Measurements from ENCODE around the gene CFAP99. TPM values are rescaled to one million over a fixed set of nuclear protein-coding genes. Genes with fewer than 3 reads are reported as not detected.

Gene CFAP99
- total and polyA plus RNA-seq, 9 of the 15 experiments (the other 6 are each of a cell fraction or from before 2014, with no cell fraction given) = 0.07 to 0.18 (median 0.09) TPM; not detected in 6

DNA sequence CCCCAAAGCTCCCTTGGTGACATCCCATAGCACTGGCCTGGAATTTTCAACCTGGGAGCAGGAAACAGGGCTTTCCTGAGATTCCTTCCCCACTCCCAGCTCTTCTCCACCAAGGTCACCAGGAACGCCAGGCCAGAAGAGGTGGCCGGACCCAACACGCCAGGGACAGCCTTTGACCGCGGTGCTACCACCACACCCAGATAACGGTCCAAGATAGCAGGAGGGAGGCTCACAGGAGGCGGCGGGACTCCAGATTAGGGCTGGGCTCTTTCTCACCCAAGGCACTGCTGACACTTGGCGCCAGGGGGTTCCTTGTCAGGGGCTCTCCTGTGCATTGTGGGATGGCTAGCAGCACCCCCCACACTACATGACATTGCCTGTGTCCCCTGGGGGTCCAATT, 23.2 kb upstream of the CFAP99 start (continued):
- TF ChIP-seq, protein P1, sequence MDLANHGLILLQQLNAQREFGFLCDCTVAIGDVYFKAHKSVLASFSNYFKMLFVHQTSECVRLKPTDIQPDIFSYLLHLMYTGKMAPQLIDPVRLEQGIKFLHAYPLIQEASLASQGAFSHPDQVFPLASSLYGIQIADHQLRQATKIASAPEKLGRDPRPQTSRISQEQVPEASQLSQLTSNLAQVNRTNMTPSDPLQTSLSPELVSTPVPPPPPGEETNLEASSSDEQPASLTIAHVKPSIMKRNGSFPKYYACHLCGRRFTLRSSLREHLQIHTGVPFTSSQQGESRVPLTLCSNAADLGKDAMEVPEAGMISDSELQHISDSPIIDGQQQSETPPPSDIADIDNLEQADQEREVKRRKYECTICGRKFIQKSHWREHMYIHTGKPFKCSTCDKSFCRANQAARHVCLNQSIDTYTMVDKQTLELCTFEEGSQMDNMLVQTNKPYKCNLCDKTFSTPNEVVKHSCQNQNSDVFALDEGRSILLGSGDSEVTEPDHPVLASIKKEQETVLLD (IDR thresholded peaks at IDR 0.05) = peak; percentile 60; the same call in 1 of the 2 replicates
- peak; percentile 61 for TF ChIP-seq ZNF766 (CRISPR knock-in tag; conservative IDR thresholded peaks at IDR 0.05)
- peak; percentile 70 for TF ChIP-seq L3MBTL2 (IDR thresholded peaks at IDR 0.05)
- peak; percentile 38; the same call in 1 of the 2 replicates for TF ChIP-seq BHLHE40 (IDR thresholded peaks at IDR 0.05; ENCODE audit: low read length)
- TF ChIP-seq HIVEP1 (CRISPR knock-in tag; IDR thresholded peaks at IDR 0.05) = 0 out of 2 replicates have a peak, but pooled peaks have one; percentile 27
- peak; percentile 58 for TF ChIP-seq VEZF1 (CRISPR knock-in tag; IDR thresholded peaks at IDR 0.05)
- TF ChIP-seq CCNT2 (IDR thresholded peaks at IDR 0.05; ENCODE audit: borderline replicate concordance, extremely low read depth, insufficient read length, low read depth, low read length) = peak; percentile 69
- TF ChIP-seq SMARCC2 (IDR thresholded peaks at IDR 0.05; ENCODE audit: low read depth) = no peak
- TF ChIP-seq, protein P2, sequence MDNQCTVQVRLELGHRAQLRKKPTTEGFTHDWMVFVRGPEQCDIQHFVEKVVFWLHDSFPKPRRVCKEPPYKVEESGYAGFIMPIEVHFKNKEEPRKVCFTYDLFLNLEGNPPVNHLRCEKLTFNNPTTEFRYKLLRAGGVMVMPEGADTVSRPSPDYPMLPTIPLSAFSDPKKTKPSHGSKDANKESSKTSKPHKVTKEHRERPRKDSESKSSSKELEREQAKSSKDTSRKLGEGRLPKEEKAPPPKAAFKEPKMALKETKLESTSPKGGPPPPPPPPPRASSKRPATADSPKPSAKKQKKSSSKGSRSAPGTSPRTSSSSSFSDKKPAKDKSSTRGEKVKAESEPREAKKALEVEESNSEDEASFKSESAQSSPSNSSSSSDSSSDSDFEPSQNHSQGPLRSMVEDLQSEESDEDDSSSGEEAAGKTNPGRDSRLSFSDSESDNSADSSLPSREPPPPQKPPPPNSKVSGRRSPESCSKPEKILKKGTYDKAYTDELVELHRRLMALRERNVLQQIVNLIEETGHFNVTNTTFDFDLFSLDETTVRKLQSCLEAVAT (IDR thresholded peaks at IDR 0.05) = 0 out of 4 replicates have a peak, but pooled peaks of 1 of the 2 experiments have one; percentile 65
- peak; percentile 69; the same call in 1 of the 2 replicates for TF ChIP-seq BCOR (IDR thresholded peaks at IDR 0.05)
- peak; percentile 96 for TF ChIP-seq GATA2 (CRISPR knock-in tag; IDR thresholded peaks at IDR 0.05)
- TF ChIP-seq SMAD1 (IDR thresholded peaks at IDR 0.05; ENCODE audit: low read depth, low read length, partially characterized antibody) = peak; percentile 18
- no peak for TF ChIP-seq HNRNPK (IDR thresholded peaks at IDR 0.05; ENCODE audit: low read depth, low read length, poor library complexity, severe bottlenecking)
- TF ChIP-seq, protein P3, sequence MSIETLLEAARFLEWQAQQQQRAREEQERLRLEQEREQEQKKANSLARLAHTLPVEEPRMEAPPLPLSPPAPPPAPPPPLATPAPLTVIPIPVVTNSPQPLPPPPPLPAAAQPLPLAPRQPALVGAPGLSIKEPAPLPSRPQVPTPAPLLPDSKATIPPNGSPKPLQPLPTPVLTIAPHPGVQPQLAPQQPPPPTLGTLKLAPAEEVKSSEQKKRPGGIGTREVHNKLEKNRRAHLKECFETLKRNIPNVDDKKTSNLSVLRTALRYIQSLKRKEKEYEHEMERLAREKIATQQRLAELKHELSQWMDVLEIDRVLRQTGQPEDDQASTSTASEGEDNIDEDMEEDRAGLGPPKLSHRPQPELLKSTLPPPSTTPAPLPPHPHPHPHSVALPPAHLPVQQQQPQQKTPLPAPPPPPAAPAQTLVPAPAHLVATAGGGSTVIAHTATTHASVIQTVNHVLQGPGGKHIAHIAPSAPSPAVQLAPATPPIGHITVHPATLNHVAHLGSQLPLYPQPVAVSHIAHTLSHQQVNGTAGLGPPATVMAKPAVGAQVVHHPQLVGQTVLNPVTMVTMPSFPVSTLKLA (conservative IDR thresholded peaks at IDR 0.05) = peak in 1 of 2 experiments; percentile 49; a peak in 1 of 4 replicates
- 0 out of 2 replicates have a peak, but pooled peaks have one; percentile 55 for TF ChIP-seq CBX5 (IDR thresholded peaks at IDR 0.05; ENCODE audit: borderline replicate concordance, low read depth)
- peak; percentile 87 for TF ChIP-seq SMAD4 (CRISPR knock-in tag; conservative IDR thresholded peaks at IDR 0.05)
- 0 out of 2 replicates have a peak, but pooled peaks have one; percentile 32 for TF ChIP-seq KLF16 (IDR thresholded peaks at IDR 0.05)
- no peak for TF ChIP-seq FOXP1 (CRISPR knock-in tag; IDR thresholded peaks at IDR 0.05)
- TF ChIP-seq MYBL2 (IDR thresholded peaks at IDR 0.05; ENCODE audit: low read depth) = peak; percentile 92
- TF ChIP-seq MYBL2 (CRISPR knock-in tag; IDR thresholded peaks at IDR 0.05; ENCODE audit: borderline replicate concordance) = no peak
- TF ChIP-seq ZKSCAN1 (IDR thresholded peaks at IDR 0.05; ENCODE audit: low read depth, low read length) = peak; percentile 84; the same call in 1 of the 2 replicates
- TF ChIP-seq TBL1XR1 (IDR thresholded peaks at IDR 0.05; ENCODE audit: low read length in 2 of 2) = peak in 1 of 2 experiments; percentile 40; a peak in 1 of 4 replicates
- TF ChIP-seq ESRRA (IDR thresholded peaks at IDR 0.05; ENCODE audit: borderline replicate concordance, low read depth) = peak; percentile 98

All from K562 (cell line).